Glutamatergic neuron (in vitro differentiated cells): ENCODE data around the gene HSF5. TPM values are rescaled to one million over a fixed set of nuclear protein-coding genes. Genes with fewer than 3 reads are reported as not detected.

Source experiments
- DNase-seq: peaks from one replicate; pipeline ENCODE4 v3.0.0; 2022
- H3K27ac Mint-ChIP-seq: one replicate; pipeline ENCODE4 v1.8.0; 2020; ENCODE audit warnings: mild to moderate bottlenecking, mixed read lengths, inconsistent platforms; ENCODE audit not compliant: unreplicated experiment
- H3K27me3 Mint-ChIP-seq: one replicate; pipeline ENCODE4 v1.8.0; 2020; ENCODE audit warnings: mild to moderate bottlenecking, moderate library complexity, mixed read lengths, inconsistent platforms; ENCODE audit not compliant: unreplicated experiment
- H3K36me3 Mint-ChIP-seq: one replicate; pipeline ENCODE4 v1.8.0; 2020; ENCODE audit warnings: mild to moderate bottlenecking, mixed read lengths, inconsistent platforms; ENCODE audit not compliant: unreplicated experiment
- H3K4me1 Mint-ChIP-seq: one replicate; pipeline ENCODE4 v1.8.0; 2020; ENCODE audit warnings: mild to moderate bottlenecking, low read depth, mixed read lengths, inconsistent platforms; ENCODE audit not compliant: unreplicated experiment
- H3K4me3 Mint-ChIP-seq: one replicate; pipeline ENCODE4 v1.8.0; 2020; ENCODE audit warnings: mild to moderate bottlenecking, mixed read lengths, inconsistent platforms; ENCODE audit not compliant: unreplicated experiment
- H3K9me3 Mint-ChIP-seq: one replicate; pipeline ENCODE4 v1.8.0; 2020; ENCODE audit warnings: mild to moderate bottlenecking, moderate library complexity, mixed read lengths, inconsistent platforms; ENCODE audit not compliant: unreplicated experiment
- CTCF ChIP-seq: fragments of 200-600 bp; sonication (generic); IDR thresholded peaks from one replicate; pipeline ENCODE4 v1.5.0; 2021; ENCODE audit not compliant: partially characterized antibody, unreplicated experiment
- total RNA-seq: library from RNA; stranded (reverse); fragmentation: NEBNext Ultra II Directional; extraction: Animal tissue kit (Norgen Biotek cat#: 25700); gene quantifications from one replicate; pipeline ENCODE4 v1.2.1, GENCODE V29; 2021; ENCODE audit not compliant: unreplicated experiment

Gene HSF5
- total RNA-seq, 1 donor from 2014 or later, result 0.10 TPM

DNA sequence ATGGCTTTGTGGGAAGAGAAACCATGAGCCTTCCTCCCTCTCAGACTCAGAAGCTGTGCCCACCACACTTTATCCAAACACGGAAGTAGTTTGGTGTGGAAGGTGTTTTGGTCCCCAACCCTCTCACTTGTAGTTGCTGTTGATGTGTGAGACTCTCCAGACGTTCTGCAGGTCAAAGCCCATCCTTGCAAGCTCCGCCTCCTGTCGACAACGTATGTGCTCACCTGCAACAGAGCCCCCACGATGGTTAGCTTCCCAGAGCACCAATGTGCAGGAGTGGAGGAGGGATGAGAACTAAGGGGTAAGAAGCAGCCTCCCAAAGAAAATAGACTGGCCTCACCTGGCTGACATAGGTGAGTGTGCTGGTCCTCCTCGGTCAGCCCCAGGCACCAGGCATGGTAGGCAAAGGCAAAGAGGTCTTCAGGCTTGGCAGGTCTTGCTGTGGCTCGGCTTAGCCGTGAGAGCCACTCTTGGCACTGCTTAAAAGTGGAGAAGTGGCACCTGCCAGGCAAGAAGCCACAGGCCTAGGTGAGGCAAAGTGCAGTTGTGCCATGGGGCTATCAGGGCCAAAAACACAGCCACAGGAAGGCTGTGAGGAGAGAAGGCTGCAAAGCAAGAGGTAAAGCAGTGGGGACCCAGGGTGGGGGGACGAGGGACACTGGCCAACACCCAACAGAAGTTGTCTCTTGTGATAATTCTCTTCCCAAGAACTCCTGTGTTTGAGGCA lies 20.3 kb upstream of the HSF5 start:
- H3K27me3 Mint-ChIP-seq, result peaks cover 9% of the 10 kb centered on the region
- peaks cover 13% of the 10 kb centered on the region for H3K36me3 Mint-ChIP-seq
- no peak overlapping the region for H3K4me3 Mint-ChIP-seq

GRCh38 chr17:58507123-58507634 lies 19.0 kb upstream of the HSF5 start:
- H3K36me3 Mint-ChIP-seq, result peaks cover 13% of the 10 kb centered on the region
- H3K4me3 Mint-ChIP-seq, result no peak overlapping the region
- no peak for DNase-seq
- no peak overlapping the region for H3K27ac Mint-ChIP-seq
- peaks cover 3% of the 10 kb centered on the region for H3K27me3 Mint-ChIP-seq
- TF ChIP-seq CTCF, result no peak
- peaks cover 2% of the 10 kb centered on the region for H3K4me1 Mint-ChIP-seq
- H3K9me3 Mint-ChIP-seq, result peaks cover 6% of the 10 kb centered on the region

More for the DNA sequence above, 20.3 kb upstream of the HSF5 start:
- no peak overlapping the region for H3K27ac Mint-ChIP-seq
- H3K9me3 Mint-ChIP-seq, result peaks cover 12% of the 10 kb centered on the region
- no peak for TF ChIP-seq CTCF
- no peak for DNase-seq
- peaks cover 6% of the 10 kb centered on the region for H3K4me1 Mint-ChIP-seq

DNA sequence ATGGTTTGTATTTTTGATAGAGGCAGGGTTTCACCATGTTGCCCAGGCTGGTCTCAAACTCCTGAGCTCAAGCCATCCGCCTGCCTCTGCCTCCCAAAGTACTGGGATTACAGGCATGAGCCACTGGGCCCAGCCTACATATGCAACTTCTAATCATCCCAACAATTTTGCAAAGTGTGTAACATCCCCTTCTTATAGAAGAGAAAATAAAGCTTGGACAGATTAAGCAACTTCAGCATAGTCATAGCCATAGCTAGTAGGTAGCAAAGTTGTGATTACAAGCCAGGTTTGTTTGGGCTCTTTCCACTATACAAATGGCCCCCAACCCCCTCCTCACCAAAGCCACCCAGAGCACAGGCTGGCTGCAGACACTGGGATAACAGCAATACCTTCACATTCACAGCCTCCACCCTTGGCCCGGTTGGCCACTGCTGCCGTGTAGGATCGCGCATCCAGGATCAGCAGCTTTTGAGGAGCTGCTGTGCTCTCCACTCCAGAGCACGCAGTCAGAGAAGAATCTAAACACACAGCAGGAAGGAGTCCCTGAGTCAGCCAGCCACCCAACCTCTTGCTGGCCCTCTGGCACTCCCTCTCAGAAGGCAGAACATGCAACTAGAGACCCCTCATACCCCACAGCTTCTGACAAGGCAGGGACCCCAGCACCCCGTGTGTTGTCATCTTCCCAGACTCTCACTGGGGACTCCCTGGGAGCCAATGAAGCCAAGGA lies 18.3 kb upstream of the HSF5 start:
- H3K4me3 Mint-ChIP-seq, result no peak overlapping the region
- no peak for DNase-seq
- H3K4me1 Mint-ChIP-seq, result no peaks in the 10 kb centered on the region
- TF ChIP-seq CTCF, result no peak
- H3K9me3 Mint-ChIP-seq, result peaks cover 4% of the 10 kb centered on the region
- H3K27ac Mint-ChIP-seq, result no peak overlapping the region
- H3K27me3 Mint-ChIP-seq, result no peaks in the 10 kb centered on the region
- H3K36me3 Mint-ChIP-seq, result peaks cover 9% of the 10 kb centered on the region

GRCh38 chr17:58504826-58505351 lies 16.7 kb upstream of the HSF5 start:
- H3K4me1 Mint-ChIP-seq, result no peaks in the 10 kb centered on the region
- H3K4me3 Mint-ChIP-seq, result no peak overlapping the region
- no peak for TF ChIP-seq CTCF
- DNase-seq, result no peak
- H3K9me3 Mint-ChIP-seq, result peaks cover 4% of the 10 kb centered on the region
- no peak overlapping the region for H3K27ac Mint-ChIP-seq
- H3K36me3 Mint-ChIP-seq, result peaks cover 3% of the 10 kb centered on the region
- H3K27me3 Mint-ChIP-seq, result no peaks in the 10 kb centered on the region
